Mesendoderm (in vitro differentiated cells): ENCODE results near the gene TBX2.

Source experiments
- DNase-seq: peaks from one replicate; pipeline ENCODE4 v3.0.0; 2013
- H2AK5ac ChIP-seq: 2 replicates; pipeline ENCODE4 v1.6.1; 2013; ENCODE audit warnings: low read length, inconsistent platforms
- H2BK120ac ChIP-seq: 2 replicates; pipeline ENCODE4 v1.6.1; 2013; ENCODE audit warnings: low read depth, mild to moderate bottlenecking, low read length, moderate library complexity, mixed read lengths
- H2BK15ac ChIP-seq: replicated peaks from 2 replicates; pipeline ENCODE4 v1.6.1; 2013; ENCODE audit warnings: low read depth, mild to moderate bottlenecking, moderate library complexity
- H2BK5ac ChIP-seq: 2 replicates; pipeline ENCODE4 v1.6.1; 2013; ENCODE audit warnings: low read length, inconsistent platforms
- H3K18ac ChIP-seq: 2 replicates; pipeline ENCODE4 v1.6.1; 2013; ENCODE audit warnings: mild to moderate bottlenecking, low read length, mixed read lengths
- H3K23ac ChIP-seq: one replicate; pipeline ENCODE4 v1.6.1; 2013; ENCODE audit warnings: low read length
- H3K27ac ChIP-seq: 2 replicates; pipeline ENCODE4 v1.5.1; 2013; ENCODE audit warnings: low read depth, mild to moderate bottlenecking, inconsistent platforms, low read length, moderate library complexity
- H3K27me3 ChIP-seq: 2 replicates; pipeline ENCODE4 v1.6.1; 2013; ENCODE audit warnings: low read length, control low read depth, mild to moderate bottlenecking, inconsistent platforms; ENCODE audit not compliant: insufficient read depth, poor library complexity
- H3K36me3 ChIP-seq: 2 replicates; pipeline ENCODE4 v1.6.1; 2013; ENCODE audit warnings: low read length, inconsistent platforms; ENCODE audit not compliant: control insufficient read depth, insufficient read depth
- H3K4ac ChIP-seq: one replicate; pipeline ENCODE4 v1.6.1; 2013; ENCODE audit warnings: low read depth, mild to moderate bottlenecking, low read length, moderate library complexity
- H3K4me1 ChIP-seq: 2 replicates; pipeline ENCODE4 v1.6.1; 2013; ENCODE audit warnings: low read depth, low read length, inconsistent platforms; ENCODE audit not compliant: control insufficient read depth
- H3K4me2 ChIP-seq: 2 replicates; pipeline ENCODE4 v1.6.1; 2013; ENCODE audit warnings: low read length
- H3K4me3 ChIP-seq: 2 replicates; pipeline ENCODE4 v1.5.1; 2013; ENCODE audit warnings: mild to moderate bottlenecking, low read length
- H3K56ac ChIP-seq: one replicate; pipeline ENCODE4 v1.6.1; 2013; ENCODE audit warnings: low read length
- H3K79me1 ChIP-seq: 2 replicates; pipeline ENCODE4 v1.6.1; 2013; ENCODE audit warnings: low read length, inconsistent platforms
- H3K79me2 ChIP-seq: 2 replicates; pipeline ENCODE4 v1.6.1; 2013; ENCODE audit warnings: mild to moderate bottlenecking, low read length; ENCODE audit not compliant: control insufficient read depth, insufficient read depth
- H3K9ac ChIP-seq: 2 replicates; pipeline ENCODE4 v1.6.1; 2013; ENCODE audit warnings: low read length, inconsistent platforms
- H4K5ac ChIP-seq: one replicate; pipeline ENCODE4 v1.6.1; 2013; ENCODE audit warnings: low read length
- H4K8ac ChIP-seq: one replicate; pipeline ENCODE4 v1.6.1; 2013; ENCODE audit warnings: low read depth, mild to moderate bottlenecking, control low read depth, low read length, moderate library complexity
- WGBS: extraction: QIAGEN DNeasy Blood & Tissue Kit; methylation state at CpG from one replicate; pipeline ENCODE4 v1.1.7; 2013; ENCODE audit warnings: low lambda C conversion rate, missing lambda C conversion rate; ENCODE audit not compliant: insufficient coverage; ENCODE audit errors: extremely low coverage; 5-methylcytosine and 5-hydroxymethylcytosine counted together

Gene TBX2

DNA sequence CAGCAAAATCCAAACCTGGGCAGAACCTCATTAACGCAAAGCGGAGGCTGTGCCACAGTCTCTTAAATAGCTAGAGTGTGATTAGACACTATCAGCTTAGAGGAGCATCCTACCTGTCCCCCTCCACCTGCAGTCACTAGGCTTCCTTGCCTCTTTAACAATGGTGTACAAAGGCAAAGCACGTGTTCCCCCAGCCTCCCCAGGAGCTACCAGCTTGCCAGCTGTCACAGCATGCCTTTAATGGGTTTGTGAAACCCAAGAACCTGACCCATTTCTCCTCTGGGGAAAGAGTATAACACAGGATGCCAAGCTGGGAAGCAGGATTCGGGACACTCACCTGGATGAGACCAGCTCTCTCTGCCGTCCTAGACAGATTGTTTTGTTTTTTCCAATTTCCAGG lies 37.2 kb upstream of the TBX2 start:
- no peak overlapping the region for H2BK15ac ChIP-seq
- no peaks in the 10 kb centered on the region for H3K4me1 ChIP-seq
- H3K79me2 ChIP-seq: no peaks in the 10 kb centered on the region
- no peak overlapping the region for H3K4me2 ChIP-seq
- no peak overlapping the region for H4K5ac ChIP-seq
- no peak overlapping the region for H3K4ac ChIP-seq
- H3K79me1 ChIP-seq: no peaks in the 10 kb centered on the region
- no peaks in the 10 kb centered on the region for H3K27me3 ChIP-seq
- no peak overlapping the region for H2BK120ac ChIP-seq
- H3K23ac ChIP-seq: no peak overlapping the region
- H3K9ac ChIP-seq: no peak overlapping the region
- H3K56ac ChIP-seq: no peak overlapping the region
- no peak overlapping the region for H2BK5ac ChIP-seq
- H3K36me3 ChIP-seq: no peaks in the 10 kb centered on the region
- H3K4me3 ChIP-seq: no peak overlapping the region
- no CpG with 5 or more reads among the region's 5 CpGs for WGBS
- H4K8ac ChIP-seq: no peak overlapping the region
- DNase-seq: no peak
- no peak overlapping the region for H3K27ac ChIP-seq
- no peak overlapping the region for H3K18ac ChIP-seq
- no peak overlapping the region for H2AK5ac ChIP-seq

DNA sequence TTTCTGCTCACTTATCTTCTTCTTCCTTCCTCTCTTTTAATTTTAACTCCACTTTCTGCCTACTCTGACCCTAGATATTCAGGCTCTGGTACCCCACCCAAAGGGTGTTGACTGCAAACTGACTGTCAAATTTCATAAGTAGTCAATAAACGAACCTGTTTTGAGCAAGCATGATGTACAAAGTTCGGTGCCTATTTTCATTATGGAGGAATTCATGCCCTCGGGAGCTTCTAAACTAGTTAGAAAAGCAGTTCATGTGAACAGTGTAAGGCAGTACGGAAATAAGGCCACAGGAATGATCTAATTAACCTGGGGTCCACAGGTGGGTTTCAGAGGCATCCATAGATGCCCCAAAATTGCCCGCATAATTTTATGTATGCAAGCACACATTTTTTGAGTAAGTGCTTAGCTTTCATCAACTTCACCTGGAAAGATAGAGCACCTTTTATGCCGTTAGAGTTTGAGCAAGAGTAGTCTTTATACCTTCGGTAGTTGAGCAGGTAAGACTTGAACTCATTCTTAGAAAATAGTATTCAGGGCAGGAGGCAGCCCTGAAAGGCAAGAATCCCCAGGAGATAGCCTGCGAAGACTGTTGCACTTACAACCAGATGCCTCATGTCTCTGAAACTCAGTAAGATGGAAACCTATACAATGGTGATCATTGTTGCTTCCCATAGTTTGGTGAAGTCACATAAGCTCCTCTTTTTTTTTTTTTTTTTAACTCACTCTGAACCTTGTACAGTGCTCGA lies 36.6 kb upstream of the TBX2 start:
- Histone ChIP-seq H3K27me3 (no peaks in the 10 kb centered on the region), H3K56ac (no peak overlapping the region), H3K4me1 (no peaks in the 10 kb centered on the region), H3K23ac (no peak overlapping the region), H3K27ac (no peak overlapping the region), H2BK5ac (no peak overlapping the region), H3K4me2 (no peak overlapping the region), H2BK15ac (no peak overlapping the region), H4K5ac (no peak overlapping the region), H4K8ac (no peak overlapping the region), H3K36me3 (no peaks in the 10 kb centered on the region), H3K9ac (no peak overlapping the region), H3K4ac (no peak overlapping the region), H3K18ac (no peak overlapping the region), H2AK5ac (no peak overlapping the region), H2BK120ac (no peak overlapping the region), H3K79me1 (no peaks in the 10 kb centered on the region), H3K79me2 (no peaks in the 10 kb centered on the region), H3K4me3 (no peak overlapping the region)
- no CpG with 5 or more reads among the region's 9 CpGs for WGBS
- DNase-seq: no peak

DNA sequence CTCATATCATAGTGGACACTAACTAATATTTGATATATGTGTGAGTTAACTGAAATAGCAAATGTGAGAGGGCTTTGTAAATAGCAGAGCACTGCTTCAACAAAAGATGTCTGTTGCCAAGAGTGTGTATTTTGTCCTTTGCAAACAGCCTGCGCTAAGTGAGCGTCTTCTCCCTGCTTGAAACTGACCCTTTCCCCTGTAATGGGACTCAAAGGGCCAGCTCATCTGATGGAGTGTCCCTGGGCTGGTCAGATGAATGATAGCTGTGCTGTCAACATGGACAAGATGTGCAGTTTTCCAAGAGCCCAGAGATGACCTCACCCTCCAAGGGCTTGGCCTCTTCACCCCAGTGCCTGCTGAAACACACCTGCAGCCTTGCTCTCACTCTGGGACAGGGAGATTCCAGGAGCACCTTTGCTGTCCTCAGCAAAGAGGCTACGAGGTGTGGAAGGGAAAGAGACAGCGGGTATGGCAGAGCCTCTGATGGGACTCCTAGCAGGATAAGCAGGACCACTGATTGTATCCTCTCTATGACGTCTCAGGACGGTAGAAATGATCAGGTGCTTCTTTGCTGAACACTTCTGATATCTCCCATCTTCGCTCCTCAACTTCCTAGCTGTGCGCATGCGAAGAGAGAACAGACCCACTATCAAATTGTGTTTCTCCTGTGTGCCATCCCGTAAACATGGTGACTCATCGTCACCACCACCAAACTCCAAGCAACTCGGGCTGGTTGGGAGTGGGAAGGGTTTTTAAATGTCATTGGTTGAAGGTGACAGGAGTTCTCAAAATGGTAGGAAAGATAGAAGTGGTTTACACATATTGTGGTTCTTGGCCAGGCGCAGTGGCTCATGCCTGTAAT lies 35.8 kb upstream of the TBX2 start:
- H4K8ac ChIP-seq: no peak overlapping the region
- H3K4ac ChIP-seq: no peak overlapping the region
- H3K4me2 ChIP-seq: no peak overlapping the region
- H3K27ac ChIP-seq: no peak overlapping the region
- no peaks in the 10 kb centered on the region for H3K79me2 ChIP-seq
- H3K4me3 ChIP-seq: no peak overlapping the region
- WGBS: no CpG with 5 or more reads among the region's 13 CpGs
- H4K5ac ChIP-seq: no peak overlapping the region
- H3K23ac ChIP-seq: no peak overlapping the region
- no peaks in the 10 kb centered on the region for H3K4me1 ChIP-seq
- no peak overlapping the region for H2BK15ac ChIP-seq
- no peak overlapping the region for H3K9ac ChIP-seq
- no peaks in the 10 kb centered on the region for H3K27me3 ChIP-seq
- H3K79me1 ChIP-seq: no peaks in the 10 kb centered on the region
- no peak overlapping the region for H2AK5ac ChIP-seq
- no peak overlapping the region for H3K18ac ChIP-seq
- no peak overlapping the region for H3K56ac ChIP-seq
- no peak overlapping the region for H2BK5ac ChIP-seq
- H2BK120ac ChIP-seq: no peak overlapping the region
- DNase-seq: no peak
- H3K36me3 ChIP-seq: no peaks in the 10 kb centered on the region

DNA sequence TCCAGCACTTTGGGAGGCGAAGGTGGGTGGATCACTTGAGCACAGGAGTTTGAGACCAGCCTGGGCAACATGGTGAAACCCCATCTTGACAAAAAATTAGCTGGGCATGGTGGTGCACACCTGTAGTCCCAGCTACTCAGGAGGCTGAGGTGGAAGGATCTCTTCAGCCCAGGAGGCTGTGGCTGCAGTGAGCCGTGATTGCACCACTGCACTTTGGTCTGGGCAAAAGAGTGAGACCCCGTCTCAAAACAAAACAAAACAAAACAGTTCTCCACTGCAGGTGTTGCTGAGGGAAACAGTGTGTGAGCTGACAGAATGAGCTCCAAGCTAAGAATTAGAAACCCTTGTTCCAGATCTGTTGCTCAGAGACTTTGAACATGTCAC lies 35.2 kb upstream of the TBX2 start:
- Histone ChIP-seq H3K79me1 (no peaks in the 10 kb centered on the region), H2BK120ac (no peak overlapping the region), H2BK15ac (no peak overlapping the region), H3K9ac (no peak overlapping the region), H4K5ac (no peak overlapping the region), H4K8ac (no peak overlapping the region), H3K36me3 (no peaks in the 10 kb centered on the region), H3K4me2 (no peak overlapping the region), H3K18ac (no peak overlapping the region), H3K23ac (no peak overlapping the region), H3K27ac (no peak overlapping the region), H3K4ac (no peak overlapping the region), H2AK5ac (no peak overlapping the region), H3K79me2 (no peaks in the 10 kb centered on the region), H3K4me3 (no peak overlapping the region), H3K56ac (no peak overlapping the region), H3K27me3 (no peaks in the 10 kb centered on the region), H2BK5ac (no peak overlapping the region), H3K4me1 (no peaks in the 10 kb centered on the region)
- no CpG with 5 or more reads among the region's 3 CpGs for WGBS
- DNase-seq: no peak

DNA sequence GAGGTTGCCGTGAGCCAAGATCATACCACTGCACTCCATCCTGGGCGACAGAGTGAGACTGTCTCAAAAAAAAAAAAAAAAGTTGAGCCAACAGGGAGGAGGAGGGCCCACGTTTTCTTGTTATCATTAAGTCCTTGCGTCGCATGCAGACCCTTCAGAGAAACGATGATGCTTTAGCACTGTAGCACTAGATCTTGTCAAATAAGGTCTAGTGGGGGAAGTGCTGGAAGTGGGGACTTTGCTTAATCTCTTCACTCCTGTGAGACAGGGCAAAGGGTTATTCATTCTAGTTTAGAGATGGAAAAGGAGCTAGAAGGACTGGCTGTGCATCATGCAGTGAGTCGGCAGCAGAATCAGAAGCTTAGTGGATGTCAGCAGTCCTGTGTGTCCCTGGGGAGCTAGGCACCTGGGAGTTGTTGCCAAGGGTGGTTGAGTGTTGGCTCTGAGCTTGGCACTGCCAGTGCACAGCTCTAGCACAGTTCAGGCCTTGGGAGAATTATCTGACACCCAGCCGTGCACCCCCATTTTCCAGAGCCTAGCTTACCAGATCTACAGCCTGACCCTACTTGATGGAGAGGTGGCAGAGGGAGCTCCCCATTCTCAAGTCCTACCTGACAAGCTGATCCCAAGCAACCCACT lies 33.4 kb upstream of the TBX2 start:
- no peak overlapping the region for H3K9ac ChIP-seq
- no peak overlapping the region for H4K5ac ChIP-seq
- no peak overlapping the region for H2AK5ac ChIP-seq
- no peaks in the 10 kb centered on the region for H3K36me3 ChIP-seq
- no peak overlapping the region for H3K23ac ChIP-seq
- H3K27me3 ChIP-seq: no peaks in the 10 kb centered on the region
- H3K4me3 ChIP-seq: no peak overlapping the region
- H4K8ac ChIP-seq: no peak overlapping the region
- H3K56ac ChIP-seq: no peak overlapping the region
- no peak overlapping the region for H2BK15ac ChIP-seq
- H3K79me2 ChIP-seq: no peaks in the 10 kb centered on the region
- no peak for DNase-seq
- H2BK120ac ChIP-seq: no peak overlapping the region
- no CpG with 5 or more reads among the region's 8 CpGs for WGBS
- no peaks in the 10 kb centered on the region for H3K79me1 ChIP-seq
- H2BK5ac ChIP-seq: no peak overlapping the region
- no peak overlapping the region for H3K4me2 ChIP-seq
- H3K4me1 ChIP-seq: no peaks in the 10 kb centered on the region
- no peak overlapping the region for H3K4ac ChIP-seq
- H3K27ac ChIP-seq: no peak overlapping the region
- H3K18ac ChIP-seq: no peak overlapping the region
